Hematopoietic multipotent progenitor cell treated with erythropoietin and hydrocortisone succinate and interleukin-3 and kit ligand, for 15 days (in vitro differentiated cells): ENCODE data around the gene CASP10.

Source experiments
- DNase-seq: peaks from one replicate; pipeline ENCODE4 v3.0.0-alpha.2; 2015; ENCODE audit warnings: low spot score

Gene CASP10

DNA sequence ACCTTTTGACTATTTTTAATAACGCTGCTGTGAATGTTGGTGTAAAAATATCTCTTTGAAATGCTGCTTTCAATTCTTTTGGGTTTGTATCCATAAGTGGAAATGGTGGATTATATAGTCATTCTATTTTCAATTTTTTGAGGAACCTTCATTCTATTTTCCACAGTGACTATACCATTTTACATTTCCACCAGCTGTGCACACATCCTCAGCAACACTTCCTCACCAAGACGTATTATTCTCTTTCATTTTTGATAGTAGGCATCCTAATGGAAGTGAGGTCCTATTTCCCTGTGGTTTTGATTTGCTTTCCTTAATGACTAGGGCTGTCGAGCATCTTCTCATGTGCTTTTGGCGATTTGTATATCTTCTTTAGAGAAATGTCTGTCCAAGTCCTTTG lies 14.8 kb downstream of the CASP10 start:
- DNase-seq = no peak

DNA sequence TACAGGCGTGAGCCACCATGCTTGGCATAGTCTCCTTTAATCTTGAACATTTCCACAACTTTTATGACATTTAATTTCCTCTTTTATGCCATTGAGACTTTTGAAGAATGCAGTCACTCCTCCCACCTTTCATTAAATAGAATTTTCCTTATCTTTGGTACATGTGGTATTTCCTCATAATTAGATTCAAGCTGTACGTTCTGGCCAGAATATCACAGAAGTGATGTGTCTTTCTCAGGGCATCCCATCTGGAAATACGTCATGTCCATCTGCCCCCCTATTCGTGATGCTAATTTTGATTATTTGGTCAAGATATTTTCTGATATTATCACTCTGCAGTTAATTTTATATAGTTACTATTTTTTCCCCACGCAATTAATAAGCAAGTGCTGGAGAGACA lies 16.9 kb downstream of the CASP10 start:
- no peak for DNase-seq

DNA sequence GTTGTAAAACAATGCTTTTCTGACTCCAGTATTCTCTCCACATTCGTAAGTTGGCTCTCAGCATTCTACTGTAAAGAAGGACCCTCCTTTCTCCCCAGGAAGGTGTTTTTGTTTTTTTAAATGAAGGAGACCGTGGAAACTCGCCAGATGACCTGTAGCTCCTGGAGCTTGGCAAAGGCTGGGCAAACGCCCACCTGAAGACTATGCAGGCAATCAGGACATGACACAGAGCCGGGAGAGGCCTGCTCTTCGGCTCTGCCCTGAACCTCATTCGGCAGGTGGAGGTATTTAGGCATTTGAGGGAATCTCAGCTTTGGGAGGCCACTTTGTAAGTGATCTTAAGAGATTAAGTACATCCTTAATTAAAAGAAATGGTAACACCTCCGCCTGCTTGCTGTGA lies 17.4 kb downstream of the CASP10 start:
- no peak for DNase-seq

DNA sequence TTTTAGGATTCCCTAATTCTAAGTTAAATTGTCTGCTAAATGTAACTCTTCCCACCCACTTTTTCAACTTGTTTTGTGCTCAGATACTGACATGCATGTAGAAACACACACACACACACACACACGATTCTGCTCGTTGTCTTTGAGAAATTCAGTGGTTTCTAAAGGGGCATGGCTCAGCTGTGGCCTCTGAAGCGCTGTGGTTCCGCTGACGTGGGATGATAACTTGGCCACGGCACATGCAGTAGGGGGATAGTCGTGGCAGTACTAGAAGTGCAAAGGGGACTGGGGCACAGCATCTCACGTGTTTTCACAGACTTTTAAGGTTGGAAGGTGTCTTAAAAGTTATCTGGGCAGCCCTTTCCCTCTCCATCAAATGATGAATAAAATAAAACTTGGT lies 18.4 kb downstream of the CASP10 start:
- DNase-seq = no peak

DNA sequence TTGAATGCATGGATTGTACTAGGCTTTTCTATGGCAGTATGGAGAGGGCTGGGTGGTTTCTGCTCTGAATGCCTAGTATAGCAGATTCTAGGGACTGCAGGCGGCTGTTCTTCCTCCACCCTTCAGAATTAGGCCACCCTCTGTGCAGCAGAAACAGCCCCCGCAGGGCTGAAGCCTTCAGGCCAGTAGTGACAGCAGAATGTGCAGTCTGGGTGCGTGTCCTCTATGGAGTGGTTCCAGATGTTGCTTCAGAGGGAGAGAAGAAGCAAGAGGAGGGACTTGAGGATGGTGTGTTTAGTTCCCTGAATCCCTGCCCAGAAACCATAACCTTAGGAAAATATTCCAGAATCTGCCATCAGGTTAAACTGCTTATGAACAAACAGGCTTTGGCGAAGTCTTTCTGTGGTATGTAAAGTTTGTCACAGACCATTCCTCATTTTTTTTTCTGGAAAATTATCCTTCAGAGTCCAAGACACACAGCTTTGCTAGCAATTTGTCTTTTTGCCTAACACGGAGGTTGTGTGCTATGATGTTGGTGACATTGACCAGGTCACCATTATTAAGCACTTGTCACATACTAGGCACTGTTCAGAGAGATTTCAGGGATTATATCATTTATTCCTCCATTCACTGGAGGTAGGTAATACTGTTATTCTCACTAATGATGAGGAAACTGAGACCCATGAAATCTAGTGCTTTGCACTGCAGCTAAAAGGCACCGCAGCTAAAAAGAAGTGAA lies 21.1 kb downstream of the CASP10 start:
- DNase-seq = no peak

DNA sequence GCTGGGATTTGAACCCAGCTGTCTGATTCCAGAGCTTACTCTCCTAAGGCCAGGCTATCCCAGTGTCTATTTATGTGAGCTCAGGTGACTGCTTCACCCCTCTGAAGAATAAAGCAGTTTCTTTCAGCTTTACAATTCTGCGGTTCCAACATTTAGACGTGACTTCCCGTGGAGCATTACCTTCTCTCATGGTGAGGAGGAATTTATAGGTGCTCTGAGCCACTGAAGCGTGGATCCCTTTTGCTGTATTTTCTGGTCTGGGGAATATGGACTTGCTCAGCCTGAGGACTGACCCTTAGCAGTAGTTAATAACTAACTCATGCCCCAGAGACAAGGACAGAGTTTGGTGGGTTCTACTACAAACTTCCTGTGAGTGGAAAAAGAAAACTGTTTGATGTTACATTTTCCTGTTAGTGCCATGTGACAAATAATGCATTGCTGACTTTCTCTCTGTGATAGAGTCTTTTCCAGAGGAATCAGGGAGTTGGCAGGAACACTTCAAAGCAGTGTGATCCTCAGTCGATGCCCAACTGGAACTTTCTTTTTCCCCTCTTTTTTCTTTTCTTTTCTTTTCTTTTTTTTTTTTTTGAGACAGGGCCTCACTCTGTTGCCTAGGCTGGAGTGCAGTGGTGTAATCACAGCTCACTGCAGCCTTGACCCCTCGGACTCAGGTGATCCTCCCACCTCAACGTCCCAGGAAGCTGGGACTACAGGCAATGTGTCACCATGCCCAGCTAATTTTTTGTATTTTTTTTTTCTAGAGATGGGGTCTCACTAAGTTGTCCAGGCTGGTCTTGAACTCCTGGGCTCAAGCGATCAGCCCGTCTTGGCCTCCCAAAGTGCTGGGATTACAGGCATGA lies 21.9 kb downstream of the CASP10 start:
- DNase-seq = no peak

DNA sequence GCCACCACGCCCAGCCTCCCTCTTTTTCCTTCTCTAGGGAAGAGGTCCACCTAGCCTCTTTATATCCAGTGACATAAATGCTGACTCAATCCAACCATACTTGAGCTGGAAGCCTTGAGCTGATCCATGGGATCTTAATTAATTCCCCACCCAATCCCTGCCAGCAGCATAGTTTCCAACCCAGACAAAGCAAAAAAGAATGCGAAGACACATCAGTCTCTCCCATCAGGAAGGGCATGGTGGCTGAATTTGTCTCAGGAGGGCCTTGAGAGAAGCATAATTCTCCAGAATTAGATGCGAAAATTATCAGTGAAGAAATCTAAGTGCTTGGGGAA lies 22.5 kb downstream of the CASP10 start:
- no peak for DNase-seq

DNA sequence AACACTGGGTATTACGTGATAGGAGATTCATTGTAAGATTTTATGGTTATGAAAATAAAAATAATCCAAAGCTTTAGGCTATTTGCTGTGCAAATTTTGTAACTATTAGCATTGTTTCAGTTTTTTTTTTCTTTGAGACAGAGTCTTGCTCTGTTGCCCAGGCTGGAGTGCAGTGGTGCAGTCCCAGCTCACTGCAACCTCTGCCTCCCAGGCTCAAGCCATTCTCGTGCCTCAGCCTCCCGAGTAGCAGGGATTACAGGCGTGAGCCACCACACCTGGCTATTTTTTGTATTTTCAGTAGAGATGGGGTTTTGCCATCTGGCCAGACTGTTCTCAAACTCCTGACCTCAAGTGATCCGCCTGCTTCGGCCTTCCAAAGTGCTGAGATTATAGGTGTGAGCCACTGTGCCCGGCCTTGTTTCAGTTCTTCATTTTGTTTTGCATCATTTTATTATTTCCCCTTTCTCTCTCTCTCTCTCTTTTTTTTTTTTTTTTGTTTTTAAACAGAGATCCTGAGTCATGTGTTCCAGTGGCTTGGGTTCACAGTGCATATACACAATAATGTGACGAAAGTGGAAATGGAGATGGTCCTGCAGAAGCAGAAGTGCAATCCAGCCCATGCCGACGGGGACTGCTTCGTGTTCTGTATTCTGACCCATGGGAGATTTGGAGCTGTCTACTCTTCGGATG lies 25.8 kb downstream of the CASP10 start:
- DNase-seq = no peak

DNA sequence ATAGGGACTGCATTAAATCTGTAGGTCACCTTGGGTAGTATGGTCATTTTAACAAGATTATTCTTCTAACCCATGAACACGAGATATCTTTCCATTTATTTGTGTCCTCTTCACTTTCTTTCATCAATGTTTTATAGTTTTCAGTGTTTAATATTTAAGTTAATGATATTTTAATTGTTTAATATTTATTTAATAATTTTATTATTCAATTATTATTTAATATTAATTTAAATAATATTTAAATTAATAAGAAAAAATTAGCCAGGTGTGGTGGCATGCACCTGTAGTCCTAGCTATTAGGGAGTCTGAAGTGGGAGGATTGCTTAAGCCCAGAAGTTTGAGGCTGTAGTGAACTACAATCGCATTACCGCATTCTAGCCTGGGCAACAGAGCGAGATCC lies 33.0 kb downstream of the CASP10 start:
- DNase-seq = no peak

DNA sequence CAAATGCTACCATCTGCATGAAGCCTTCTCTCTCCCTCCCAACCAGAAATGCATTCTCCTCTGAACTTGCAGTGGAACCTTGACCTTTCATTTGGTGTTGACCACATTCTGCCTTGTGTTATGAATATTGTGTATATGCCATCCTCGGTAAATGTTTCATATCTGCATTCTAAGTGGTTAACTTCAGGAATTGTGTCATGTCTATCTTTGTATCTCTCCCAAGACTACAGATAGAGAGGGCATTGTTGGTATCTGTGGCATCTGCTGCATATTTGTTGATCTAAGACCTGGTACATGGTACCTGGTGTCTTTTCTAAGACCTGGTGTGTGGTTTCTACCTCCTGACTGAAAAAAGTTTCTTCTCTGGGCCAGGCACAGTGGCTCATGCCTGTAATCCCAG lies 34.0 kb downstream of the CASP10 start:
- no peak for DNase-seq

DNA sequence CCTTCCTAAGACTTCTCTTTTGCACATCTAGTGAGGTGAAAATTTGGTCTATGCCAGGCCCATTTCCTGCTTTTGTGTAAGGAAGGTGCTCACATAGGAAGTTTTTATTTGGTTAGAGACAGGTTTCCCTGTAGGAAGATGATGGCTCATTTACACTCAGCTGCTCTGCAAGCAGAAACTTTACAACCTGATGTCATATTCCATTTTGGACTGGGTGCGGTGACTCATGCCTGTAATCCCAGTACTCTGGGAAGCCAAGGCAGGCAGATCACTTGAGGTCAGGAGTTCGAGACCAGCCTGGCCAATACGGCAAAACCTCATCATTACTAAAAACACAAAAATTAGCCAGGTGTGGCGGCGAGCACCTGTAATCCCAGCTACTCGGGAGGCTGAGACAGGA lies 35.8 kb downstream of the CASP10 start:
- DNase-seq = no peak

DNA sequence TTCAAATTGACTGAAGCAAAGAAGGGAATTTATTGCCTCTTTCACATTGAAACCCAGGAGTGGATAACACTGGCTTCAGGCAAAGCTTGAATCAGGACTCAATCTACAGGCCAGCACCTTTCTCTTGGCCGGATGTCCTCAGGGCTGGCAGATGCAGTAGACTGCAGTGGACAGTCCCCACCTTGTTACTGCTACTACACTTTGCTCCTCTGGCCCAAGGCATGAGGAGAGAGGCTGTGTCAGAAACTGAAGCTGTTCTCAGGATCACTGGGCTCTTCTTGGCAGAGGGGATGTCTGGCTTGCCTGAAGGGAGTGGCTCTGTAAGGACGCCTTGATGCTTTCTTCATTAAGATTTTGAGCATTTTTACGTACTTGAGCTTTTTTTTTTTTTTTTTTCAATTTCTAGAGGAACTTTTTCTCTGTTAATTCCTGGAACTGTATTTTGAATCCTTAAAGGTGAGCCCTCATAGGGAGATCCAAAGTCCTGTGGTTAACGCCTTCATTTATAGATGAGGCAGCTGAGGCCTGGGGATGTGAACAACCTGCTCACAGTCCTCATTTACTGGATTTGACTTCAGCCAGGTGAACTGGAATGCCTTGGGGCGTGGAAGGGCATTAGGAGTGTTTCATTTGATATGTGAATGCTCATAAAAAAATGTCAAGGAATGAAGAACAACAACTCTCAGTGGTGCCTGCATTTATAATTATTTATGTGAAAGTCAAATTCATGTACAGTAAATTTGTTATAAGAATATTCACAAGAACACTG lies 36.6 kb downstream of the CASP10 start:
- DNase-seq = no peak

DNA sequence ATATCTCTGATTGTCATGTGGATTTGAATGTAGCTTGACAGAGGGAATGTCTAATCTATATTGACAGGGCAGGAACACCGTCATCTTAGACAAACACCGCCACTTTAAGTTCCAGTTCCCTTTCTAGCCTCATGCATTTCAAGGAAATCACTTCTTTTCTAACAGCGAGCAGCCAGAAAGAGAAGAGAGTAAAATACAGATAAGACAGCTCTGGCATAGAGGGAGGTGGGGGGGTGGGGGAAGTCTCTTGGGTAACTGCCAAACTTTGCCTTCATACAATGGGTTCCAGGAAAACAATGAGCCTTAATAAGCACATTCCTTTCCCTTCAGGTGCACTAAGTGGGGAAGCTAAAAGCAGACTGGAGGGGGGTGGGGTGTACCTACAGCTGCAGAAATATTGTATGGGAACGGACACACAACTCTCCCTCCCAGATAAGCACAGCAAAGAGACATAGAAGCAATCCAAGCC lies 37.2 kb downstream of the CASP10 start:
- DNase-seq = peak; percentile 43

DNA sequence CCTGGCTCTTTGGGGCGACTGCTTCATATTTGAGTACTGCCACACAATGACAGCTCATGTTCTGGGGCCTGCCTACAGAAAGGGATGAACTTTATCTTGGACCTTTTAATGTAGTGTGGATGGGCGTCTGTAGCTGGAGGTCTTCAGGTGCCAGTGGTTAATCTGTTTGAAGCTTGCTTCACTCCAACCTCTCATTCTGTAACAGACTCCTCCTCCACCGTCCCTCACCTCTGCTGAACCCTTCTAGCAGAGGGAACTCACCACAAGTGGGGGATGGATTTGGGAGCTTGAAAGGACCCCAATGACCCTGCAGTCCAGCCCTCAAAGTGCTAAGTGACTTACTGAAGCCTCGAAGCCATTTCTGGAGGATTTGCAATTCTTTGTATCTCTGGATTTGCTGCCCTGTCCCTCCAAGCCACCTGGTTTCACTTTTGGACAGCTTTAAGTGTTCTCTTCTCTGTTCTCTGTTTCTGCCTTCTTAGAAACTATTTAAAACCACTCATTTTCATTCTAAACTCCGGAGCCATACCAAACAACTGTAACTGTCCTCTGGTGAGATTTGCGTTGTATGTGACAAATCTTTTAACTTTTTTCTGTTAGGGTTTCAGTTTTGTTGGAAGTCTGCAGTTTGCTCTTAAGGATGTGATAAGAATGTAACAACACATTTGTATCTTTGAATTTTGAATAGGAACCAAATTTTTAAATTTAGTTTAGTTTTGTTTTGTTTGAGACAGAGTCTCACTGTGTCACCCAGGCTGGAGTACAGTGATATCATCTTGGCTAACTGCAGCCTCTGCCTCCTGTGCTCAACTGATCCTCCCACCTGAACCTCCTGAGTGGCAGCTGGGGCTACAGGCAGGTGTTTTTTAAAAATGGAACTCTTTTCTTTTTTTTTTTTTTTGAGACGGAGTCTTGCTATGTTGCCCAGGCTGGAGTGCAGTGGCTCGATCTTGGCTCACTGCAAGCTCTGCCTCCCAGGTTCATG lies 40.4 kb downstream of the CASP10 start:
- DNase-seq = no peak

DNA sequence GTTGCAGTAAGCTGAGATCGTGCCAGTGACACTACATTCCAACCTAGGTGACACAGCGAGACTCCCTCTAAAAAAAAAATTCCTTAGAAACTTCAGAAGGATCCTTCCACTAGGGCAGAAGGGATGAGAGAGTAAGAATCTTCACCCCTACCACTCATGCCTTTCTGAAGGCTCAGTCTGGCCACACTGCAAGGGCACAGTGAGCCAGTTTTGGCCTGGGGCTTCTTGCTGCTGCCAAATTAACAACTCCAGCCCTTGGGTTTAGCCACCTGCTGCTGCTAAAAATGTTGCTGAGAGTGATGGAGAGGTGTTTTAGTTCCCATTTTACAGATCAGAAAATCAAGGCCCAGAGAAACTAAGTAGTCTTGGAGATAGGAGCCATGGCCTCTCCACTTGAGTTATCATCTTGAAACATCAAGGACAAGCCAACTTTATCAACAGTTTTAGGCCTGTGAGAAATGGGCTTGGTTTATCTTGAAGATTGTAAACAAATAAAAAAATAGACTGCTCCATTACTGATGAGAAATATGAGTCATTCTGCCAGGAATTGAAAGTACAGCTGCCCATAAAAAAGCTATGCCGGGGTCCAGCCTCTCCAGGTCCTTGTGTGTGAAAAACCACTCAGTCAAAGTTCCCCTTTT lies 45.5 kb downstream of the CASP10 start:
- no peak for DNase-seq

DNA sequence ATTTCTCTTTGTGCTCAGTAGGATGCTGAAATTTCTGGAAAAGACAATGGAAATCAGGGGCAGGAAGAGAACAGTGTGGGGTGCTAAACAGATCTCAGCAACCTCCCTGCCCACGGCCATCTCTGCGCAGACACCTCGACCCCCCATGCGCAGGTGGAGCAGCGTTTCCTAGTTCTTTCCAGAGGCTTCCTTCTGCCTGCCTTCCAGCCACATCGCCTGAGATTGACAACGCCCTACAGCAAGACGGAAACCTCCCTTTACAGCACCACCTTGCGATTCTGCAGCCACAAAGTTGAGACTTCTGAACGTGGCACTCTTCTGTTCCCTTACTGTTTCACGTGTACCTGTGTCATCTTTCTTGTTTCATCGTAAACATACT lies 46.0 kb downstream of the CASP10 start:
- DNase-seq = no peak

DNA sequence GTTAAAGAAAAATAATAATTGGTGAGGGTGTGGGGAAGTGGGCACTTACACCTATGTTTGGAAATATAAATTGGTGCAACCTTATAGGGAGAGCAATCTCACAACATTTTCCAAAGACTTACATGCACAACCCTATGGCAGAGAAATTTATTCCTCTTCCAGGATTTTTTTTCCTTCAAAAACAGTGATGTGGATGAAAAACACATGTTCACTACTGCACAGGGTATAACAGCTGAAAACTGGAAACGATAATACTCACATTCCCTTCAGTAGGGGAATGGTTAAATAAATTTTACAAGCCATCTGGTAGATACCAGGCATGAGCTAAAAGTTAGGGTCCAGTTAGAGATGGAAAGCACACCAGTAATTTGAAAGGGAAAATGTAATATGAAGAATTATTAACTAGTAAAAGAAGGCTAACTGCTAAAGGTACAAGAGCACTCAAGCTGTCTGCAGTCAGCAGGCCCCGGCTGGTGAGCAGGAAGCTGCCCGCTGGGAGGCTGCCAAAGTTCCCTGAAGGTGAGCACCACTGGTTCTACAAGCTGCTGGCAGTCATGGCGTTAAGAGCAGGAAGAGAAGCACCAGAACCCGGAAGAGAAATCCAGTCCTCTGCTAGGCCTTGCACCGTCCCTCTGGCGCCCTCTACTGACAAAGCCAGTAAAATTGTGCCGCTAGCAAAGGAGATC lies 49.0 kb downstream of the CASP10 start:
- DNase-seq = peak; percentile 96

DNA sequence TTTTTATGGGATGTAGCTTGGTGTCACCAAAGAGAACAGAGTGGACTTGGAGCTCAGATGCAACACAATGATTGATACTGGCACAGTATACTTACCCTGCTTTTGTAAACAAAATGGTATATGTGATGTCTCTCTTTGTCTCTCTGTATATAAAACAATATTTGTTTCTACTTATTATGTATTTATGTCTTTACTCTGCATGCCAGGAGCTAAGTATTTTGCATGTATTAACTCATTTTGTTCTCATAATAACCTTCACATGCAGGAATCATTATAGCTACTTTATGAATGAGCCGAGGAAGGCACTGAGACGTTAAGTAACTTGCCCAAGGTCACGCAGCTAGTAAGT lies 49.5 kb downstream of the CASP10 start:
- DNase-seq = no peak

DNA sequence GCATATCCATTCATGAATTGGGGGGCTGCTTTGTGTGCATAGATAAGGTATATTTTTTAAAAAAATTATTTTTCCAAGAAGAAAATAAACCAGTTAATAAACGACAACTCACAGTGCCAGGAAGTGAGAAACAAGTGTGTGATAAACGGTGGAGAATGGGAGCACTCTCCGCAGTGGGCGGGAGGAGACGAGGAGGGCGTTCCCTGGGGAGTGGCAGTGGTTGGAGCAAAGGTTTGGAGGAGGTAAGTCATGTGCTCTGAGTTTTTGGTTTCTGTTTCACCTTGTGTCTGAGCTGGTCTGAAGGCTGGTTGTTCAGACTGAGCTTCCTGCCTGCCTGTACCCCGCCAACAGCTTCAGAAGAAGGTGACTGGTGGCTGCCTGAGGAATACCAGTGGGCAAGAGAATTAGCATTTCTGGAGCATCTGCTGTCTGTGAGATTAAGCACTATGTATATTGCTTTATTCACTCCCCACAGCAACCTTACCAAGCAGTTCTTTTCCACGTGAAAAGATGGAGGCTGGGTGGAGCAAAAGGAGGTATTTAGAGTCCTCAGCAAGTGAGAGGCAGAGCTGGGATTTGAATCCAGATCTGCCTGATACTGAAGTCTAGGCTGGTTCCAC lies 50.4 kb downstream of the CASP10 start:
- DNase-seq = peak; percentile 89
